SK-N-SH (cell line): Measurements from ENCODE around the gene ZC3H12C. TPM values are rescaled to one million over a fixed set of nuclear protein-coding genes. Genes with fewer than 3 reads are reported as not detected.

Experiments
- CTCF ChIA-PET: fragments of 300-600, 350-600 bp; formaldehyde crosslinking; extraction: SDS; loops from one replicate; lab custom pipeline; 2021; lab: Yijun Ruan, JAX
- POLR2A ChIA-PET: fragments of 350-600 bp; sonication (Branson Sonifier 250); formaldehyde crosslinking; extraction: SDS; loops from one replicate; lab custom pipeline; 2020; ENCODE audit warnings: antibody characterized with exemption, inconsistent platforms; lab: Yijun Ruan, JAX
- DNase-seq: peaks from one replicate; pipeline ENCODE4 v3.0.0; 2012
- H2AFZ ChIP-seq: fragments of 200-600 bp; sonication (generic); 2 replicates; pipeline ENCODE4 v1.8.1; 2016; ENCODE audit warnings: antibody characterized with exemption, mild to moderate bottlenecking, low read depth
- H3F3A ChIP-seq: fragments of 200-600 bp; sonication (generic); replicated peaks from 2 replicates; pipeline ENCODE3; 2016; ENCODE audit warnings: antibody characterized with exemption, mild to moderate bottlenecking; ENCODE audit not compliant: insufficient read depth
- H3K27ac ChIP-seq, 2 experiments: fragments of 200-500 bp in 1 of 2; fragments of 200-600 bp in 1 of 2; sonication (Bioruptor generic) in 1 of 2; sonication (generic), shearing (Covaris generic) in 1 of 2; 2 replicates each; pipeline versions ENCODE4 v1.5.1 to v1.6.1; 2014 to 2016; ENCODE audit warnings: low read depth in 2 of 2, inconsistent platforms in 1 of 2, low read length in 1 of 2, mild to moderate bottlenecking in 1 of 2, mixed read lengths in 1 of 2
- H3K27me3 ChIP-seq: fragments of 200-600 bp; sonication (generic), shearing (Covaris generic); 2 replicates; pipeline ENCODE4 v1.6.1; 2016; ENCODE audit warnings: mixed run types; ENCODE audit not compliant: insufficient read depth
- H3K36me3 ChIP-seq, 2 experiments: fragments of 200-500 bp in 1 of 2; fragments of 200-600 bp in 1 of 2; sonication (Bioruptor generic) in 1 of 2; sonication (generic) in 1 of 2; replicated peaks in 1 of 2; 2 replicates each; pipeline versions ENCODE3 to v1.5.1; 2014 to 2016; ENCODE audit warnings: low read length in 1 of 2, mild to moderate bottlenecking in 1 of 2; ENCODE audit not compliant: insufficient read depth in 2 of 2, control insufficient read depth in 1 of 2
- H3K4me1 ChIP-seq, 2 experiments: fragments of 200-500 bp in 1 of 2; fragments of 200-600 bp in 1 of 2; sonication (Bioruptor generic) in 1 of 2; sonication (generic), shearing (Covaris generic) in 1 of 2; 2 replicates each; pipeline versions ENCODE4 v1.5.1 to v1.6.1; 2014 to 2016; ENCODE audit warnings: low read depth in 1 of 2, low read length in 1 of 2, mixed run types in 1 of 2; ENCODE audit not compliant: insufficient read depth in 2 of 2, control insufficient read depth in 1 of 2
- H3K4me2 ChIP-seq: fragments of 200-600 bp; sonication (generic), shearing (Covaris generic); 2 replicates; pipeline ENCODE4 v1.6.1; 2017; ENCODE audit warnings: mixed run types
- H3K4me3 ChIP-seq, 2 experiments: fragments of 200-500 bp in 1 of 2; fragments of 200-600 bp in 1 of 2; sonication (Bioruptor generic) in 1 of 2; sonication (generic), shearing (Covaris generic) in 1 of 2; 2 replicates each; pipeline versions ENCODE4 v1.5.1 to v1.8.1; 2014 to 2016; ENCODE audit warnings: low read depth in 2 of 2, inconsistent platforms in 1 of 2, low read length in 1 of 2, mild to moderate bottlenecking in 1 of 2, mixed read lengths in 1 of 2, moderate library complexity in 1 of 2
- H3K79me2 ChIP-seq: fragments of 200-600 bp; sonication (generic); 2 replicates; pipeline ENCODE4 v1.8.1; 2017; ENCODE audit warnings: mild to moderate bottlenecking; ENCODE audit not compliant: insufficient read depth
- H3K9ac ChIP-seq: fragments of 200-600 bp; sonication (generic); 2 replicates; pipeline ENCODE4 v1.6.1; 2017; ENCODE audit warnings: mixed run types
- H3K9me2 ChIP-seq: fragments of 200-600 bp; sonication (generic); 2 replicates; pipeline ENCODE4 v1.6.1; 2017; ENCODE audit warnings: mixed run types
- H3K9me3 ChIP-seq: fragments of 200-600 bp; sonication (generic); 2 replicates; pipeline ENCODE4 v1.6.1; 2017; ENCODE audit warnings: mixed run types, mild to moderate bottlenecking, moderate library complexity
- H4K20me1 ChIP-seq: fragments of 200-600 bp; sonication (generic); 2 replicates; pipeline ENCODE4 v1.6.1; 2017; ENCODE audit warnings: mild to moderate bottlenecking, mixed run types; ENCODE audit not compliant: insufficient read depth
- CHD2 ChIP-seq: fragments of 150-350 bp; IDR thresholded peaks from 2 replicates; pipeline ENCODE4 v1.6.1; 2018; ENCODE audit warnings: low read length; ENCODE audit not compliant: partially characterized antibody
- ELF1 ChIP-seq: IDR thresholded peaks from 2 replicates; pipeline ENCODE4 v1.4.0; 2012
- EP300 ChIP-seq, 2 experiments: IDR thresholded peaks; 2 replicates each; pipeline versions ENCODE4 v1.4.0 to v1.6.1; 2012; ENCODE audit warnings: borderline replicate concordance in 1 of 2, low read depth in 1 of 2, low read length in 1 of 2
- EZH2phosphoT487 ChIP-seq: fragments of 200-600 bp; sonication (generic); IDR thresholded peaks from 2 replicates; pipeline ENCODE4 v1.6.1; 2017; ENCODE audit warnings: low read depth, mixed run types, mild to moderate bottlenecking, antibody characterized with exemption, moderate library complexity, borderline replicate concordance
- FOXM1 ChIP-seq: IDR thresholded peaks from 2 replicates; pipeline ENCODE4 v1.4.0; 2012; ENCODE audit warnings: low read depth, mild to moderate bottlenecking
- GABPA ChIP-seq: IDR thresholded peaks from 2 replicates; pipeline ENCODE4 v1.4.0; 2012; ENCODE audit warnings: low read depth, mild to moderate bottlenecking
- GATA2 ChIP-seq: sonication (generic); formaldehyde crosslinking; IDR thresholded peaks from 2 replicates; pipeline ENCODE4 v1.5.0; 2020; ENCODE audit warnings: mild to moderate bottlenecking, missing genetic modification reagents
- MEF2A ChIP-seq: IDR thresholded peaks from 2 replicates; pipeline ENCODE4 v1.4.0; 2012; ENCODE audit warnings: low read depth, borderline replicate concordance
- MXI1 ChIP-seq: IDR thresholded peaks from 2 replicates; pipeline ENCODE4 v1.6.1; 2012; ENCODE audit warnings: mild to moderate bottlenecking, low read depth, low read length, improper control_type of control experiment
- NFIC ChIP-seq: IDR thresholded peaks from 2 replicates; pipeline ENCODE4 v1.4.0; 2012; ENCODE audit warnings: borderline replicate concordance
- NRF1 ChIP-seq: IDR thresholded peaks from 2 replicates; pipeline ENCODE4 v1.6.1; 2012; ENCODE audit warnings: low read depth, mild to moderate bottlenecking, low read length
- RXRA ChIP-seq: IDR thresholded peaks from 2 replicates; pipeline ENCODE4 v1.4.0; 2012; ENCODE audit warnings: low read depth, mild to moderate bottlenecking, borderline replicate concordance
- SIN3A ChIP-seq: IDR thresholded peaks from 2 replicates; pipeline ENCODE4 v1.6.1; 2012; ENCODE audit warnings: low read depth, mild to moderate bottlenecking, low read length, moderate library complexity, borderline replicate concordance
- SMC3 ChIP-seq: IDR thresholded peaks from 2 replicates; pipeline ENCODE4 v1.6.1; 2012; ENCODE audit warnings: low read depth, low read length, improper control_type of control experiment
- TEAD4 ChIP-seq: IDR thresholded peaks from 2 replicates; pipeline ENCODE4 v1.4.0; 2012; ENCODE audit warnings: mild to moderate bottlenecking, borderline replicate concordance; ENCODE audit not compliant: insufficient read depth
- YY1 ChIP-seq: IDR thresholded peaks from 2 replicates; pipeline ENCODE4 v1.4.0; 2012; ENCODE audit warnings: low read depth, mild to moderate bottlenecking
- WGBS: methylation state at CpG from one replicate; pipeline ENCODE4 v1.1.6; 2017; ENCODE audit warnings: low lambda C conversion rate; 5-methylcytosine and 5-hydroxymethylcytosine counted together
- polyA plus RNA-seq, 3 experiments: library from polyadenylated mRNA; depleted of rRNA; stranded (reverse); fragments of >200 nt; gene quantifications; 2 replicates each; pipeline ENCODE4 v1.2.3, GENCODE V29; 2012
- TF ChIP-seq, protein P1 (sequence below): fragments of 150-350 bp; IDR thresholded peaks from 2 replicates; pipeline ENCODE4 v1.6.1; 2016; ENCODE audit warnings: mild to moderate bottlenecking, low read depth, low read length
- TF ChIP-seq, protein P2 (sequence below): fragments of 150-350 bp; IDR thresholded peaks from 2 replicates; pipeline ENCODE4 v1.6.1; 2017; ENCODE audit warnings: antibody characterized with exemption, low read length, low read depth, borderline replicate concordance
- TF ChIP-seq, protein P3 (sequence below): fragments of 200-600 bp; sonication (generic); IDR thresholded peaks from 2 replicates; pipeline ENCODE4 v1.6.1; 2017; ENCODE audit warnings: antibody characterized with exemption, mild to moderate bottlenecking, moderate library complexity
- TF ChIP-seq, protein P4 (sequence below): IDR thresholded peaks from 2 replicates; pipeline ENCODE4; 2012

ZC3H12C gene
- polyA plus RNA-seq, 1 of the 3 experiments (the other 2 are of a cell fraction): 2.8 TPM

DNA sequence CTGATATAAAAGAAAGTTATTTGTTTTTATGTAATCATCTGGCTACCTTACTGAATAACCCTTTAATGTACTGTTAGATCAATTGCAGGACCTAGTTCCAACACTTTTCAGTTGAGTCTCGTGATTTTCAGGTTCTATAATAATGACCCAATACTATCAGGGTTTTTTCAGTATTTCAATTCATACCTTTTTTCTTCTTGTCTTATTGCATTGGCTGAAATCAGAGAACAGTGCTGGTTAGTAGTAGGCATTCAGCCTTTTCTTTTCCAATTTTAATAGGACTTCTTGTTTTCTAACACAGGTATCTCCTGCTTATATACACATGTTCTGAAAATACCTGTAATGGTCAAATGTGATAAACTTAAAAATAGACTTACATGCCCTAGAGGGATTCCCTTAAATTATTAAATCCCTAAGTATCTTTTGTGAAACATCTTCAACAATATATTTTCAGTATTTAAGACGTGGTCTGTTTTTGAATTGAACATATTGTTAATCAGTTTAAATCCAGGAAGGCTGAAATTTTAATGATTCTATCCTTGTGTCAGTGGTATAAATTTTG, 13.6 kb downstream of the ZC3H12C start:
- H3K4me1 ChIP-seq: no peaks in the 10 kb centered on the region
- H3K9me2 ChIP-seq: no peaks in the 10 kb centered on the region
- no peak overlapping the region for H3K9ac ChIP-seq
- H3K27me3 ChIP-seq: no peaks in the 10 kb centered on the region
- H3K4me2 ChIP-seq: no peak overlapping the region
- ChIA-PET CTCF (no interaction called here), POLR2A (no interaction called here)
- H3K27ac ChIP-seq: no peak overlapping the region
- peaks cover 64% of the 10 kb centered on the region for H3K79me2 ChIP-seq
- no peak overlapping the region for H3K4me3 ChIP-seq
- DNase-seq: no peak
- 91% methylated on average over 2 of the region's 2 CpGs for WGBS
- peaks cover 13% of the 10 kb centered on the region for H3K9me3 ChIP-seq
- peaks cover 0 to 21% of the 10 kb centered on the region in 2 experiments for H3K36me3 ChIP-seq
- peaks cover 24% of the 10 kb centered on the region for H3F3A ChIP-seq
- TF ChIP-seq SMC3 (no peak), RXRA (no peak), NFIC (no peak), TEAD4 (no peak), SIN3A (no peak), GATA2 (CRISPR knock-in tag) (no peak), EZH2phosphoT487 (no peak), MEF2A (no peak), CHD2 (no peak), EP300 (IDR thresholded peaks at IDR 0.05; ENCODE audit: borderline replicate concordance in 1 of 2, low read depth in 1 of 2, low read length in 1 of 2) (no peak), ELF1 (no peak), GABPA (no peak), FOXM1 (no peak), YY1 (no peak), NRF1 (no peak), MXI1 (no peak)
- TF ChIP-seq, protein P1, sequence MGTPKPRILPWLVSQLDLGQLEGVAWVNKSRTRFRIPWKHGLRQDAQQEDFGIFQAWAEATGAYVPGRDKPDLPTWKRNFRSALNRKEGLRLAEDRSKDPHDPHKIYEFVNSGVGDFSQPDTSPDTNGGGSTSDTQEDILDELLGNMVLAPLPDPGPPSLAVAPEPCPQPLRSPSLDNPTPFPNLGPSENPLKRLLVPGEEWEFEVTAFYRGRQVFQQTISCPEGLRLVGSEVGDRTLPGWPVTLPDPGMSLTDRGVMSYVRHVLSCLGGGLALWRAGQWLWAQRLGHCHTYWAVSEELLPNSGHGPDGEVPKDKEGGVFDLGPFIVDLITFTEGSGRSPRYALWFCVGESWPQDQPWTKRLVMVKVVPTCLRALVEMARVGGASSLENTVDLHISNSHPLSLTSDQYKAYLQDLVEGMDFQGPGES: no peak
- TF ChIP-seq, protein P2, sequence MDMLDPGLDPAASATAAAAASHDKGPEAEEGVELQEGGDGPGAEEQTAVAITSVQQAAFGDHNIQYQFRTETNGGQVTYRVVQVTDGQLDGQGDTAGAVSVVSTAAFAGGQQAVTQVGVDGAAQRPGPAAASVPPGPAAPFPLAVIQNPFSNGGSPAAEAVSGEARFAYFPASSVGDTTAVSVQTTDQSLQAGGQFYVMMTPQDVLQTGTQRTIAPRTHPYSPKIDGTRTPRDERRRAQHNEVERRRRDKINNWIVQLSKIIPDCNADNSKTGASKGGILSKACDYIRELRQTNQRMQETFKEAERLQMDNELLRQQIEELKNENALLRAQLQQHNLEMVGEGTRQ: no peak
- TF ChIP-seq, protein P3, sequence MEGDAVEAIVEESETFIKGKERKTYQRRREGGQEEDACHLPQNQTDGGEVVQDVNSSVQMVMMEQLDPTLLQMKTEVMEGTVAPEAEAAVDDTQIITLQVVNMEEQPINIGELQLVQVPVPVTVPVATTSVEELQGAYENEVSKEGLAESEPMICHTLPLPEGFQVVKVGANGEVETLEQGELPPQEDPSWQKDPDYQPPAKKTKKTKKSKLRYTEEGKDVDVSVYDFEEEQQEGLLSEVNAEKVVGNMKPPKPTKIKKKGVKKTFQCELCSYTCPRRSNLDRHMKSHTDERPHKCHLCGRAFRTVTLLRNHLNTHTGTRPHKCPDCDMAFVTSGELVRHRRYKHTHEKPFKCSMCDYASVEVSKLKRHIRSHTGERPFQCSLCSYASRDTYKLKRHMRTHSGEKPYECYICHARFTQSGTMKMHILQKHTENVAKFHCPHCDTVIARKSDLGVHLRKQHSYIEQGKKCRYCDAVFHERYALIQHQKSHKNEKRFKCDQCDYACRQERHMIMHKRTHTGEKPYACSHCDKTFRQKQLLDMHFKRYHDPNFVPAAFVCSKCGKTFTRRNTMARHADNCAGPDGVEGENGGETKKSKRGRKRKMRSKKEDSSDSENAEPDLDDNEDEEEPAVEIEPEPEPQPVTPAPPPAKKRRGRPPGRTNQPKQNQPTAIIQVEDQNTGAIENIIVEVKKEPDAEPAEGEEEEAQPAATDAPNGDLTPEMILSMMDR: no peak
- TF ChIP-seq, protein P4, sequence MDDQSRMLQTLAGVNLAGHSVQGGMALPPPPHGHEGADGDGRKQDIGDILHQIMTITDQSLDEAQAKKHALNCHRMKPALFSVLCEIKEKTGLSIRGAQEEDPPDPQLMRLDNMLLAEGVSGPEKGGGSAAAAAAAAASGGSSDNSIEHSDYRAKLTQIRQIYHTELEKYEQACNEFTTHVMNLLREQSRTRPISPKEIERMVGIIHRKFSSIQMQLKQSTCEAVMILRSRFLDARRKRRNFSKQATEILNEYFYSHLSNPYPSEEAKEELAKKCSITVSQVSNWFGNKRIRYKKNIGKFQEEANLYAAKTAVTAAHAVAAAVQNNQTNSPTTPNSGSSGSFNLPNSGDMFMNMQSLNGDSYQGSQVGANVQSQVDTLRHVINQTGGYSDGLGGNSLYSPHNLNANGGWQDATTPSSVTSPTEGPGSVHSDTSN: no peak
- no peak overlapping the region for H2AFZ ChIP-seq
- H4K20me1 ChIP-seq: no peaks in the 10 kb centered on the region
